ENCODE data around the gene BRD1. TPM values are rescaled to one million over a fixed set of nuclear protein-coding genes. Genes with fewer than 3 reads are reported as not detected.
A peak's percentile ranks its signal among the peaks of the same experiment; 100 is the strongest.

Gene BRD1
- total RNA-seq, 2 experiments from 2014 or later: 24.5 to 29.0 TPM

- peak overlapping the region; percentile 44 for H3K4me3 Mint-ChIP-seq
- intact Hi-C loops (cut with micrococcal nuclease): no loop called here
- H3K27ac Mint-ChIP-seq: no peak overlapping the region
- POLR2A ChIA-PET: no interaction called here
- H3K4me1 Mint-ChIP-seq (ENCODE audit: low read depth): peaks cover 16% of the 10 kb centered on the region
- H3K27me3 Mint-ChIP-seq: peaks cover 20% of the 10 kb centered on the region
- ATAC-seq: no peak
- CTCF ChIA-PET: no interaction called here
- TF ChIP-seq CTCF (IDR thresholded peaks at IDR 0.05): no peak
- H3K9me3 Mint-ChIP-seq: no peaks in the 10 kb centered on the region
- DNase-seq: no peak
- peaks cover 3% of the 10 kb centered on the region for H3K36me3 Mint-ChIP-seq (ENCODE audit: low read depth)
These were observed 22.6 kb upstream of the BRD1 start for GRCh38 chr22:49850021-49850911.

GRCh38 chr22:49849161-49850020 is 21.7 kb upstream of the BRD1 start:
- peaks cover 20% of the 10 kb centered on the region for H3K27me3 Mint-ChIP-seq
- H3K36me3 Mint-ChIP-seq (ENCODE audit: low read depth): no peaks in the 10 kb centered on the region
- DNase-seq: no peak
- intact Hi-C loops (cut with micrococcal nuclease): no loop called here
- no peak overlapping the region for H3K27ac Mint-ChIP-seq
- H3K9me3 Mint-ChIP-seq: no peaks in the 10 kb centered on the region
- H3K4me1 Mint-ChIP-seq (ENCODE audit: low read depth): peaks cover 10% of the 10 kb centered on the region
- CTCF ChIA-PET: no interaction called here
- POLR2A ChIA-PET: interaction anchor here (1.1 kb wide), 1 partner anchor 23 kb away, joined by 4 read pairs; no protein-coding TSS in a partner anchor
- no peak for TF ChIP-seq CTCF (IDR thresholded peaks at IDR 0.05)
- no peak for ATAC-seq
- peak overlapping the region; percentile 44 for H3K4me3 Mint-ChIP-seq

GRCh38 chr22:49848690-49849160 is 21.1 kb upstream of the BRD1 start:
- ATAC-seq (no peak), DNase-seq (no peak)
- TF ChIP-seq CTCF (IDR thresholded peaks at IDR 0.05): no peak
- intact Hi-C loops (cut with micrococcal nuclease): no loop called here
- H3K4me1 Mint-ChIP-seq (ENCODE audit: low read depth): peaks cover 10% of the 10 kb centered on the region
- H3K4me3 Mint-ChIP-seq: no peak overlapping the region
- POLR2A ChIA-PET: interaction anchor here (1.1 kb wide), 2 partner anchors 9 to 23 kb away, joined by 4 to 5 read pairs; no protein-coding TSS in a partner anchor
- peaks cover 20% of the 10 kb centered on the region for H3K27me3 Mint-ChIP-seq
- H3K36me3 Mint-ChIP-seq (ENCODE audit: low read depth): no peaks in the 10 kb centered on the region
- no peaks in the 10 kb centered on the region for H3K9me3 Mint-ChIP-seq
- H3K27ac Mint-ChIP-seq: no peak overlapping the region
- CTCF ChIA-PET: no interaction called here

GRCh38 chr22:49847751-49848689 is 20.3 kb upstream of the BRD1 start:
- DNase-seq (no peak), ATAC-seq (no peak)
- TF ChIP-seq CTCF (IDR thresholded peaks at IDR 0.05): no peak
- no peaks in the 10 kb centered on the region for H3K36me3 Mint-ChIP-seq (ENCODE audit: low read depth)
- CTCF ChIA-PET: no interaction called here
- H3K27ac Mint-ChIP-seq: no peak overlapping the region
- intact Hi-C loops (cut with micrococcal nuclease): no loop called here
- POLR2A ChIA-PET: interaction anchor here (0.9 to 1.1 kb wide), 3 partner anchors 8 to 22 kb away, joined by 4 to 5 read pairs (median 5); no protein-coding TSS in a partner anchor
- peaks cover 20% of the 10 kb centered on the region for H3K27me3 Mint-ChIP-seq
- H3K9me3 Mint-ChIP-seq: no peaks in the 10 kb centered on the region
- peaks cover 10% of the 10 kb centered on the region for H3K4me1 Mint-ChIP-seq (ENCODE audit: low read depth)
- H3K4me3 Mint-ChIP-seq: peak overlapping the region; percentile 24

Measured in activated CD8-positive, alpha-beta T cell treated with anti-CD3 and anti-CD28 coated beads for 36 hours (primary cell).